K562 (cell line): ENCODE data around the gene TJP2. TPM values are rescaled to one million over a fixed set of nuclear protein-coding genes. Genes with fewer than 3 reads are reported as not detected.
A peak's percentile ranks its signal among the peaks of the same experiment; 100 is the strongest.

Experiments
- ATAC-seq: fragments of 200-7000 bp; cut with Tn5 transposase; 3 replicates; pipeline ENCODE4 v1.9.1; 2020; ENCODE audit warnings: moderate library complexity
- BruUV-seq: library from RNA; stranded (reverse); fragments of 400-500 nt; replicated peaks from 2 replicates; lab custom pipeline; 2021; lab: Mats Ljungman, UMichigan
- CTCF ChIA-PET: fragments of 300-600 bp; formaldehyde crosslinking; extraction: SDS; loops from one replicate; lab custom pipeline; 2021; ENCODE audit warnings: low intra/inter-chr PET ratio; lab: Yijun Ruan, JAX
- POLR2A ChIA-PET: fragments of 300-600, 350-650 bp; sonication (Branson Sonifier 250); formaldehyde crosslinking; extraction: SDS; loops from one replicate; lab custom pipeline; 2021; ENCODE audit warnings: antibody characterized with exemption, inconsistent platforms; lab: Yijun Ruan, JAX
- DNase-seq, 4 experiments: peaks; one replicate each; pipeline versions ENCODE4 v3.0.0 to v3.0.0-alpha.2; 2011 to 2018; ENCODE audit warnings: low spot score in 3 of 4, mixed read lengths in 3 of 4; ENCODE audit errors: extremely low read depth in 1 of 4
- FAIRE-seq: peaks from 2 replicates; lab custom pipeline; 2011; peaks lifted over from hg19 to GRCh38; lab: Jason Lieb, UNC
- H2AFZ ChIP-seq: 2 replicates; pipeline ENCODE4 v1.6.0; 2011; ENCODE audit warnings: low read depth, low read length, control low read depth, inconsistent platforms
- H3K27ac ChIP-seq: fragments of 200-600 bp; 3 replicates; pipeline ENCODE4 v1.8.0; 2011; ENCODE audit warnings: low read depth, mild to moderate bottlenecking, control low read depth, inconsistent platforms, low read length, moderate library complexity, mixed read lengths; ENCODE audit errors: extremely low read depth
- H3K27me3 ChIP-seq, 2 experiments: fragments of 300-600 bp in 1 of 2; 2 replicates in 1 of 2; 3 replicates in 1 of 2; pipeline versions ENCODE4 v1.6.0 to v1.8.0; 2011; ENCODE audit warnings: inconsistent platforms in 2 of 2, low read length in 2 of 2, mild to moderate bottlenecking in 1 of 2, mixed read lengths in 1 of 2, moderate library complexity in 1 of 2; ENCODE audit not compliant: control insufficient read depth in 2 of 2, insufficient read depth in 2 of 2
- H3K36me3 ChIP-seq: fragments of 300-600 bp; 3 replicates; pipeline ENCODE4 v1.8.0; 2011; ENCODE audit warnings: mild to moderate bottlenecking, low read length, inconsistent platforms; ENCODE audit not compliant: control insufficient read depth, insufficient read depth
- H3K4me1 ChIP-seq, 2 experiments: fragments of 200-600 bp in 1 of 2; replicated peaks in 1 of 2; 2 replicates in 1 of 2; 3 replicates in 1 of 2; pipeline versions ENCODE4 v1.5.1 to v1.8.0; 2011; ENCODE audit warnings: inconsistent platforms in 2 of 2, low read length in 2 of 2, mild to moderate bottlenecking in 1 of 2, mixed read lengths in 1 of 2, moderate library complexity in 1 of 2; ENCODE audit not compliant: control insufficient read depth in 2 of 2, insufficient read depth in 2 of 2
- H3K4me2 ChIP-seq: 2 replicates; pipeline ENCODE4 v1.6.1; 2011; ENCODE audit warnings: low read length, control low read depth, inconsistent platforms, mixed read lengths; ENCODE audit not compliant: insufficient read depth
- H3K4me3 ChIP-seq: fragments of 200-600 bp; sonication (generic), shearing (Covaris generic); 2 replicates; pipeline ENCODE4 v1.5.1; 2016; ENCODE audit warnings: control low read depth, inconsistent platforms
- H3K79me2 ChIP-seq: fragments of 200-600 bp; 3 replicates; pipeline ENCODE4 v1.8.0; 2011; ENCODE audit warnings: low read length, inconsistent platforms; ENCODE audit not compliant: control insufficient read depth, insufficient read depth
- H3K9ac ChIP-seq, 2 experiments: 2 replicates each; pipeline versions ENCODE4 v1.6.0 to v1.6.1; 2011; ENCODE audit warnings: low read depth in 2 of 2, low read length in 2 of 2, control low read depth in 1 of 2, inconsistent platforms in 1 of 2, mild to moderate bottlenecking in 1 of 2, mixed read lengths in 1 of 2; ENCODE audit not compliant: insufficient read depth in 1 of 2
- H3K9me1 ChIP-seq: one replicate; pipeline ENCODE4 v1.6.0; 2011; ENCODE audit warnings: inconsistent platforms, mild to moderate bottlenecking, low read length, moderate library complexity; ENCODE audit not compliant: control insufficient read depth, insufficient read depth
- H3K9me3 ChIP-seq: replicated peaks from 2 replicates; pipeline ENCODE4 v1.5.1; 2011; ENCODE audit warnings: low read depth, low read length, inconsistent platforms; ENCODE audit not compliant: control insufficient read depth, insufficient read depth
- H4K20me1 ChIP-seq: replicated peaks from 2 replicates; pipeline ENCODE4 v1.6.1; 2011; ENCODE audit warnings: low read length, inconsistent platforms, mixed read lengths; ENCODE audit not compliant: control insufficient read depth, insufficient read depth
- FOXP1 ChIP-seq: sonication (generic); formaldehyde crosslinking; IDR thresholded peaks from 2 replicates; pipeline ENCODE4 v1.8.0; 2022; ENCODE audit warnings: mild to moderate bottlenecking, missing genetic modification reagents
- ZNF316 ChIP-seq: fragments of 450-650 bp; IDR thresholded peaks from 2 replicates; pipeline ENCODE4 v1.6.1; 2016
- WGBS: fragments of 100-300 bp; shearing (Covaris generic); methylation state at CpG from one replicate; pipeline ENCODE4 v1.1.6; 2016; ENCODE audit warnings: low coverage, mixed read lengths; ENCODE audit not compliant: insufficient coverage; ENCODE audit errors: missing lambda C conversion rate; 5-methylcytosine and 5-hydroxymethylcytosine counted together
- in situ Hi-C: fragments of 300-500 bp; cut with MboI; formaldehyde crosslinking; loops from 4 replicates; pipeline ENCODE4 v1.15.0; 2018; ENCODE audit warnings: inconsistent platforms, mixed read lengths
- intact Hi-C: fragments of 100-400 bp; cut with micrococcal nuclease; formaldehyde crosslinking; loops from 2 replicates; pipeline ENCODE4 v1.14.2; 2022
- polyA plus RNA-seq, 8 experiments: library from polyadenylated mRNA; depleted of rRNA in 4 of 8; stranded (reverse) in 5 of 8; unstranded in 3 of 8; fragments of >200 nt; fragmentation: Nextera tagmentation in 2 of 8; fragmentation: Illumina TruSeq in 1 of 8; extraction: Ambion mirVana in 2 of 8; extraction: Trizol in 1 of 8; gene quantifications; 2 replicates each; pipeline versions ENCODE4 v1.2.1 to v1.2.3, GENCODE V29; 2011 to 2014; ENCODE audit warnings: inconsistent platforms in 1 of 8, missing spikeins in 1 of 8
- total RNA-seq, 7 experiments: library from RNA; depleted of rRNA in 6 of 7; stranded (reverse); fragments of >200 nt in 6 of 7; fragmentation: Illumina TruSeq in 2 of 7; extraction: Trizol in 2 of 7; gene quantifications; 2 replicates each; pipeline versions ENCODE4 v1.2.1 to v1.2.3, GENCODE V29; 2011 to 2021; ENCODE audit warnings: low replicate concordance in 1 of 7
- TF ChIP-seq, protein P1 (sequence below): IDR thresholded peaks from 2 replicates; pipeline ENCODE4 v1.6.1; 2011; ENCODE audit warnings: borderline replicate concordance, low read depth, mild to moderate bottlenecking, moderate library complexity, low read length; ENCODE audit not compliant: insufficient read depth, poor library complexity, severe bottlenecking
- TF ChIP-seq, protein P2 (sequence below), 2 experiments: fragments of 200-800 bp in 1 of 2; sonication (Bioruptor generic) in 1 of 2; sonication (generic) in 1 of 2; formaldehyde crosslinking in 1 of 2; IDR thresholded peaks in 1 of 2; conservative IDR thresholded peaks in 1 of 2; 2 replicates each; pipeline versions ENCODE4 v1.5.0 to v1.6.1; 2016 to 2020; ENCODE audit warnings: missing compliant biosample characterization in 1 of 2, missing genetic modification characterization in 1 of 2, missing genetic modification reagents in 1 of 2
- TF ChIP-seq, protein P3 (sequence below): fragments of 250-450 bp; sonication (Bioruptor Pico); IDR thresholded peaks from 2 replicates; pipeline ENCODE4 v1.4.0; 2020
- TF ChIP-seq, protein P4 (sequence below): sonication (generic); formaldehyde crosslinking; IDR thresholded peaks from 2 replicates; pipeline ENCODE4 v1.8.0; 2022; ENCODE audit warnings: mild to moderate bottlenecking, missing genetic modification reagents

TJP2 gene
- total and polyA plus RNA-seq, 9 of the 15 experiments (the other 6 are each of a cell fraction or from before 2014, with no cell fraction given), result 4.0 to 24.1 (median 16.8) TPM

DNA sequence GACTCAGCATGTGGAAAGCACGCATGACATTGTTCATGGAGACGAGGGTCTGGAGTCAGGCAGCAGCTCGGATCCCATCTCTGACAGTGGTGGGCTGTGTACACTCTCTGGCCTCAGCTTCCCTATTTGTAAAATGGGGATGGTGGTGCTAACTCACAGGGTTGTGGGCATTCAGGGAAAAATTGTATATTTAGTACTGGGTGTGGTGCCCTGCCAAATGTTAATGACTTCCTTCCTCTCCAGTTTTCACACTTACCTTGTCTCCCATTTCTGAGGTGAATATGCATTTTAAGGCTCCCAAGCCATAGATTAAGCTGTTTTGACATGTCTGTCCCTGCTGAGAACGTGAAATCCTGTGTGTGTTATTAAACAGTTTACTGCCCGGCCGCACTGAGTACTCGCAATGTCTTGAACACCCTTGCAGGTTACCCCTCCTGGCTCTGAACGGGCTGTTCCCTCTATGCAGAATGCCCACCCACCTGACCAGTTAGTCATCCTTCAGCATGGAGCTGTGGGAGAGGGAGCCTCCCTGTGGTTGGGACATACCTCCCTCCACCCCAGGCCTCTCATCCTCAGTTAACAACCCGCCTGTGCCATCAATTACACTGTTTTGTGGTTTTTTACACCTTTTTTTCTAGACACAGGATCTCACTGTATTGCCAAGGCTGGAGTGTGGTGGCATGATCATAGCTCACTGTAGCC is 25.8 kb downstream of the TJP2 start (continued):
- TF ChIP-seq, protein P1, sequence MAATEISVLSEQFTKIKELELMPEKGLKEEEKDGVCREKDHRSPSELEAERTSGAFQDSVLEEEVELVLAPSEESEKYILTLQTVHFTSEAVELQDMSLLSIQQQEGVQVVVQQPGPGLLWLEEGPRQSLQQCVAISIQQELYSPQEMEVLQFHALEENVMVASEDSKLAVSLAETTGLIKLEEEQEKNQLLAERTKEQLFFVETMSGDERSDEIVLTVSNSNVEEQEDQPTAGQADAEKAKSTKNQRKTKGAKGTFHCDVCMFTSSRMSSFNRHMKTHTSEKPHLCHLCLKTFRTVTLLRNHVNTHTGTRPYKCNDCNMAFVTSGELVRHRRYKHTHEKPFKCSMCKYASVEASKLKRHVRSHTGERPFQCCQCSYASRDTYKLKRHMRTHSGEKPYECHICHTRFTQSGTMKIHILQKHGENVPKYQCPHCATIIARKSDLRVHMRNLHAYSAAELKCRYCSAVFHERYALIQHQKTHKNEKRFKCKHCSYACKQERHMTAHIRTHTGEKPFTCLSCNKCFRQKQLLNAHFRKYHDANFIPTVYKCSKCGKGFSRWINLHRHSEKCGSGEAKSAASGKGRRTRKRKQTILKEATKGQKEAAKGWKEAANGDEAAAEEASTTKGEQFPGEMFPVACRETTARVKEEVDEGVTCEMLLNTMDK, result peak; percentile 8
- TF ChIP-seq, protein P2, sequence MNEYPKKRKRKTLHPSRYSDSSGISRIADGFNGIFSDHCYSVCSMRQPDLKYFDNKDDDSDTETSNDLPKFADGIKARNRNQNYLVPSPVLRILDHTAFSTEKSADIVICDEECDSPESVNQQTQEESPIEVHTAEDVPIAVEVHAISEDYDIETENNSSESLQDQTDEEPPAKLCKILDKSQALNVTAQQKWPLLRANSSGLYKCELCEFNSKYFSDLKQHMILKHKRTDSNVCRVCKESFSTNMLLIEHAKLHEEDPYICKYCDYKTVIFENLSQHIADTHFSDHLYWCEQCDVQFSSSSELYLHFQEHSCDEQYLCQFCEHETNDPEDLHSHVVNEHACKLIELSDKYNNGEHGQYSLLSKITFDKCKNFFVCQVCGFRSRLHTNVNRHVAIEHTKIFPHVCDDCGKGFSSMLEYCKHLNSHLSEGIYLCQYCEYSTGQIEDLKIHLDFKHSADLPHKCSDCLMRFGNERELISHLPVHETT (CRISPR knock-in tag; conservative IDR thresholded peaks at IDR 0.05 in 1 of 2, IDR thresholded peaks at IDR 0.05 in 1 of 2), result no peak

DNA sequence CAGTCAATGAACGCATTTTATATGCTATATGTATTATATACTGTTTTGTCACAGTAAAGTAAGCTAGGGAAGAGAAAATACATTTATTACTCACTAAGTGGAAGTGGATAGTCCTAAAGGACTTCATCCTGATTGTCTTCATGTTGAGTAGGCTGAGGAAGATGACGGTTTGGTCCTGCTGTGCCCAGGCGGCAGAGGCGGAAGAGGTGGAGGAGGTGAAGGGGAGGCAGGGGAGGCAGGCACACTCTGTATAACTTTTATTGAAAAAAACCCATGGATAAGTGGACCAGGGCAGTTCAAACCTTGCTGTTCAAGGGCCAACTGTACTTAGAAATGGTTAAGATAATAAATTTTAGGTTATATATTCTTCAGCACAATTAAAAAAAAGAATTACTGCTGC is 28.5 kb downstream of the TJP2 start:
- H3K79me2 ChIP-seq, result peaks cover 25% of the 10 kb centered on the region
- H3K4me3 ChIP-seq, result no peak overlapping the region
- no peak overlapping the region for H2AFZ ChIP-seq
- no TSS peak for BruUV-seq
- FAIRE-seq (no peak), ATAC-seq (no peak), DNase-seq (no peak)
- no peaks in the 10 kb centered on the region for H3K9me1 ChIP-seq
- WGBS, result 75% methylated on average over 4 of the region's 4 CpGs
- ChIA-PET CTCF (no interaction called here), POLR2A (interaction anchor here (0.8 to 1.0 kb wide), 2 partner anchors 11 to 17 kb away, joined by 3 read pairs; no protein-coding TSS in a partner anchor)
- no peaks in the 10 kb centered on the region for H3K9me3 ChIP-seq
- H3K27ac ChIP-seq, result no peak overlapping the region
- peaks cover 8 to 41% of the 10 kb centered on the region in 2 experiments; a peak in 4 of 5 replicates for H3K4me1 ChIP-seq
- H3K27me3 ChIP-seq, result no peaks in the 10 kb centered on the region
- intact Hi-C loops (no loop called here), in situ Hi-C loops (no loop called here)
- no peak overlapping the region for H3K4me2 ChIP-seq
- no peak for TF ChIP-seq ZNF316
- no peak for TF ChIP-seq FOXP1 (CRISPR knock-in tag)
- TF ChIP-seq, protein P3, sequence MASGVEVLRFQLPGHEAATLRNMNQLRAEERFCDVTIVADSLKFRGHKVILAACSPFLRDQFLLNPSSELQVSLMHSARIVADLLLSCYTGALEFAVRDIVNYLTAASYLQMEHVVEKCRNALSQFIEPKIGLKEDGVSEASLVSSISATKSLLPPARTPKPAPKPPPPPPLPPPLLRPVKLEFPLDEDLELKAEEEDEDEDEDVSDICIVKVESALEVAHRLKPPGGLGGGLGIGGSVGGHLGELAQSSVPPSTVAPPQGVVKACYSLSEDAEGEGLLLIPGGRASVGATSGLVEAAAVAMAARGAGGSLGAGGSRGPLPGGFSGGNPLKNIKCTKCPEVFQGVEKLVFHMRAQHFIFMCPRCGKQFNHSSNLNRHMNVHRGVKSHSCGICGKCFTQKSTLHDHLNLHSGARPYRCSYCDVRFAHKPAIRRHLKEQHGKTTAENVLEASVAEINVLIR (CRISPR knock-in tag), result no peak
- TF ChIP-seq, protein P4, sequence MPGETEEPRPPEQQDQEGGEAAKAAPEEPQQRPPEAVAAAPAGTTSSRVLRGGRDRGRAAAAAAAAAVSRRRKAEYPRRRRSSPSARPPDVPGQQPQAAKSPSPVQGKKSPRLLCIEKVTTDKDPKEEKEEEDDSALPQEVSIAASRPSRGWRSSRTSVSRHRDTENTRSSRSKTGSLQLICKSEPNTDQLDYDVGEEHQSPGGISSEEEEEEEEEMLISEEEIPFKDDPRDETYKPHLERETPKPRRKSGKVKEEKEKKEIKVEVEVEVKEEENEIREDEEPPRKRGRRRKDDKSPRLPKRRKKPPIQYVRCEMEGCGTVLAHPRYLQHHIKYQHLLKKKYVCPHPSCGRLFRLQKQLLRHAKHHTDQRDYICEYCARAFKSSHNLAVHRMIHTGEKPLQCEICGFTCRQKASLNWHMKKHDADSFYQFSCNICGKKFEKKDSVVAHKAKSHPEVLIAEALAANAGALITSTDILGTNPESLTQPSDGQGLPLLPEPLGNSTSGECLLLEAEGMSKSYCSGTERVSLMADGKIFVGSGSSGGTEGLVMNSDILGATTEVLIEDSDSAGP (CRISPR knock-in tag), result no peak
- no peak overlapping the region for H3K9ac ChIP-seq
- H3K36me3 ChIP-seq, result no peaks in the 10 kb centered on the region; the same call in 2 of the 3 replicates
- H4K20me1 ChIP-seq, result no peaks in the 10 kb centered on the region; the same call in 1 of the 2 replicates
